Measurements from ENCODE around the gene STXBP1.

DNA sequence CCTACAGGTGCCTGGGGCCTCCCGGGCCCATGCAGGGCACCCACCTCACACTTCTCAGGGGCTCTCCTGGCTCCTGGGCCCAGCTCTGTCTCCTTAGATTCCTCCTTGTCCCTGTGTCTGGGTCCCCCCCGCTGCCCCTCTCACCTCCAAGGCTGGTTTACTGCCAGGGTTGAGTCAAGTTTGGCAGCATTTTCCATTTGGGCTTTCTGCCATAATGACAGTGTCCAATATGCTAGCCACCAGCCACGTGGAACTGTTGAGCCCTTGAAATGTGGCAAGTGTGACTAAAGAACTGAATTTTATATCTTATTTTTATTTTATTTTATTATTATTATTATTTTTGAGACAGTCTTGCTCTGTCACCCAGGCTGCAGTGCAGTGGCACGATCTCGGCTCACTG is 105.7 kb downstream of the STXBP1 start:
- TF ChIP-seq ZNF263 (CRISPR knock-in tag; IDR thresholded peaks at IDR 0.05) (no peak), NR3C1 (CRISPR knock-in tag; IDR thresholded peaks at IDR 0.05) (no peak), HOXA7 (CRISPR knock-in tag; IDR thresholded peaks at IDR 0.05) (no peak), HOXA3 (CRISPR knock-in tag; IDR thresholded peaks at IDR 0.05) (no peak), JUND (CRISPR knock-in tag; IDR thresholded peaks at IDR 0.05) (no peak), ZNF101 (CRISPR knock-in tag; IDR thresholded peaks at IDR 0.05; ENCODE audit: borderline replicate concordance, low read depth) (no peak), ZC3H4 (CRISPR knock-in tag; IDR thresholded peaks at IDR 0.05; ENCODE audit: borderline replicate concordance) (no peak), ZSCAN29 (CRISPR knock-in tag; conservative IDR thresholded peaks at IDR 0.05) (no peak), ATF1 (CRISPR knock-in tag; IDR thresholded peaks at IDR 0.05) (no peak), ELF3 (CRISPR knock-in tag; IDR thresholded peaks at IDR 0.05) (no peak)
- TF ChIP-seq, protein P1, sequence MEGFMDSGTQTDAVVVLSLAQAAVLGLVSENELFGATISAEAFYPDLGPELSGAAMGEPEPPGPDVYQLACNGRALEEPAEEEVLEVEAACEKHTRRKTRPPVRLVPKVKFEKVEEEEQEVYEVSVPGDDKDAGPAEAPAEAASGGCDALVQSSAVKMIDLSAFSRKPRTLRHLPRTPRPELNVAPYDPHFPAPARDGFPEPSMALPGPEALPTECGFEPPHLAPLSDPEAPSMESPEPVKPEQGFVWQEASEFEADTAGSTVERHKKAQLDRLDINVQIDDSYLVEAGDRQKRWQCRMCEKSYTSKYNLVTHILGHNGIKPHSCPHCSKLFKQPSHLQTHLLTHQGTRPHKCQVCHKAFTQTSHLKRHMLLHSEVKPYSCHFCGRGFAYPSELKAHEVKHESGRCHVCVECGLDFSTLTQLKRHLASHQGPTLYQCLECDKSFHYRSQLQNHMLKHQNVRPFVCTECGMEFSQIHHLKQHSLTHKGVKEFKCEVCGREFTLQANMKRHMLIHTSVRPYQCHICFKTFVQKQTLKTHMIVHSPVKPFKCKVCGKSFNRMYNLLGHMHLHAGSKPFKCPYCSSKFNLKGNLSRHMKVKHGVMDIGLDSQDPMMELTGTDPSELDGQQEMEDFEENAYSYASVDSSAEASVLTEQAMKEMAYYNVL (CRISPR knock-in tag; IDR thresholded peaks at IDR 0.05; ENCODE audit: borderline replicate concordance) = no peak
- TF ChIP-seq, protein P2, sequence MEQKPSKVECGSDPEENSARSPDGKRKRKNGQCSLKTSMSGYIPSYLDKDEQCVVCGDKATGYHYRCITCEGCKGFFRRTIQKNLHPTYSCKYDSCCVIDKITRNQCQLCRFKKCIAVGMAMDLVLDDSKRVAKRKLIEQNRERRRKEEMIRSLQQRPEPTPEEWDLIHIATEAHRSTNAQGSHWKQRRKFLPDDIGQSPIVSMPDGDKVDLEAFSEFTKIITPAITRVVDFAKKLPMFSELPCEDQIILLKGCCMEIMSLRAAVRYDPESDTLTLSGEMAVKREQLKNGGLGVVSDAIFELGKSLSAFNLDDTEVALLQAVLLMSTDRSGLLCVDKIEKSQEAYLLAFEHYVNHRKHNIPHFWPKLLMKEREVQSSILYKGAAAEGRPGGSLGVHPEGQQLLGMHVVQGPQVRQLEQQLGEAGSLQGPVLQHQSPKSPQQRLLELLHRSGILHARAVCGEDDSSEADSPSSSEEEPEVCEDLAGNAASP (CRISPR knock-in tag; IDR thresholded peaks at IDR 0.05; ENCODE audit: borderline replicate concordance) = no peak
- TF ChIP-seq, protein P3, sequence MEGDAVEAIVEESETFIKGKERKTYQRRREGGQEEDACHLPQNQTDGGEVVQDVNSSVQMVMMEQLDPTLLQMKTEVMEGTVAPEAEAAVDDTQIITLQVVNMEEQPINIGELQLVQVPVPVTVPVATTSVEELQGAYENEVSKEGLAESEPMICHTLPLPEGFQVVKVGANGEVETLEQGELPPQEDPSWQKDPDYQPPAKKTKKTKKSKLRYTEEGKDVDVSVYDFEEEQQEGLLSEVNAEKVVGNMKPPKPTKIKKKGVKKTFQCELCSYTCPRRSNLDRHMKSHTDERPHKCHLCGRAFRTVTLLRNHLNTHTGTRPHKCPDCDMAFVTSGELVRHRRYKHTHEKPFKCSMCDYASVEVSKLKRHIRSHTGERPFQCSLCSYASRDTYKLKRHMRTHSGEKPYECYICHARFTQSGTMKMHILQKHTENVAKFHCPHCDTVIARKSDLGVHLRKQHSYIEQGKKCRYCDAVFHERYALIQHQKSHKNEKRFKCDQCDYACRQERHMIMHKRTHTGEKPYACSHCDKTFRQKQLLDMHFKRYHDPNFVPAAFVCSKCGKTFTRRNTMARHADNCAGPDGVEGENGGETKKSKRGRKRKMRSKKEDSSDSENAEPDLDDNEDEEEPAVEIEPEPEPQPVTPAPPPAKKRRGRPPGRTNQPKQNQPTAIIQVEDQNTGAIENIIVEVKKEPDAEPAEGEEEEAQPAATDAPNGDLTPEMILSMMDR (CRISPR knock-in tag; IDR thresholded peaks at IDR 0.05) = no peak
- TF ChIP-seq, protein P4, sequence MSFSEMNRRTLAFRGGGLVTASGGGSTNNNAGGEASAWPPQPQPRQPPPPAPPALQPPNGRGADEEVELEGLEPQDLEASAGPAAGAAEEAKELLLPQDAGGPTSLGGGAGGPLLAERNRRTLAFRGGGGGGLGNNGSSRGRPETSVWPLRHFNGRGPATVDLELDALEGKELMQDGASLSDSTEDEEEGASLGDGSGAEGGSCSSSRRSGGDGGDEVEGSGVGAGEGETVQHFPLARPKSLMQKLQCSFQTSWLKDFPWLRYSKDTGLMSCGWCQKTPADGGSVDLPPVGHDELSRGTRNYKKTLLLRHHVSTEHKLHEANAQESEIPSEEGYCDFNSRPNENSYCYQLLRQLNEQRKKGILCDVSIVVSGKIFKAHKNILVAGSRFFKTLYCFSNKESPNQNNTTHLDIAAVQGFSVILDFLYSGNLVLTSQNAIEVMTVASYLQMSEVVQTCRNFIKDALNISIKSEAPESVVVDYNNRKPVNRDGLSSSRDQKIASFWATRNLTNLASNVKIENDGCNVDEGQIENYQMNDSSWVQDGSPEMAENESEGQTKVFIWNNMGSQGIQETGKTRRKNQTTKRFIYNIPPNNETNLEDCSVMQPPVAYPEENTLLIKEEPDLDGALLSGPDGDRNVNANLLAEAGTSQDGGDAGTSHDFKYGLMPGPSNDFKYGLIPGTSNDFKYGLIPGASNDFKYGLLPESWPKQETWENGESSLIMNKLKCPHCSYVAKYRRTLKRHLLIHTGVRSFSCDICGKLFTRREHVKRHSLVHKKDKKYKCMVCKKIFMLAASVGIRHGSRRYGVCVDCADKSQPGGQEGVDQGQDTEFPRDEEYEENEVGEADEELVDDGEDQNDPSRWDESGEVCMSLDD (CRISPR knock-in tag; IDR thresholded peaks at IDR 0.05; ENCODE audit: borderline replicate concordance) = no peak

Measured in HepG2 (cell line).